22Rv1 (cell line): ENCODE measurements around the gene MMP14.
"Not testable (repeated sequence)": the region's sequence is repeated elsewhere in the genome, so short reads cannot be mapped to it uniquely, and the experiment has no call there.

Source experiments
- CTCF ChIP-seq: fragments of 450-650 bp; IDR thresholded peaks from 2 replicates; pipeline ENCODE4 v1.5.1; 2017; ENCODE audit warnings: mild to moderate bottlenecking
- ZFX ChIP-seq: fragments of 450-650 bp; IDR thresholded peaks from 2 replicates; pipeline ENCODE4 v1.6.1; 2017; ENCODE audit warnings: antibody characterized with exemption, borderline replicate concordance

GRCh38 chr14:22805235-22805634 lies 31.1 kb upstream of the MMP14 start:
- TF ChIP-seq CTCF, ZFX: not testable (repeated sequence)
